SK-N-SH (cell line): Measurements from ENCODE around the gene ZNF544. TPM values are rescaled to one million over a fixed set of nuclear protein-coding genes. Genes with fewer than 3 reads are reported as not detected.
A peak's percentile ranks its signal among the peaks of the same experiment; 100 is the strongest.

Experiments
- CTCF ChIA-PET: fragments of 300-600, 350-600 bp; formaldehyde crosslinking; extraction: SDS; loops from one replicate; lab custom pipeline; 2021; lab: Yijun Ruan, JAX
- POLR2A ChIA-PET: fragments of 350-600 bp; sonication (Branson Sonifier 250); formaldehyde crosslinking; extraction: SDS; loops from one replicate; lab custom pipeline; 2020; ENCODE audit warnings: antibody characterized with exemption, inconsistent platforms; lab: Yijun Ruan, JAX
- DNase-seq: peaks from one replicate; pipeline ENCODE4 v3.0.0; 2012
- H2AFZ ChIP-seq: fragments of 200-600 bp; sonication (generic); 2 replicates; pipeline ENCODE4 v1.8.1; 2016; ENCODE audit warnings: antibody characterized with exemption, mild to moderate bottlenecking, low read depth
- H3F3A ChIP-seq: fragments of 200-600 bp; sonication (generic); replicated peaks from 2 replicates; pipeline ENCODE3; 2016; ENCODE audit warnings: antibody characterized with exemption, mild to moderate bottlenecking; ENCODE audit not compliant: insufficient read depth
- H3K27ac ChIP-seq, 2 experiments: fragments of 200-500 bp in 1 of 2; fragments of 200-600 bp in 1 of 2; sonication (Bioruptor generic) in 1 of 2; sonication (generic), shearing (Covaris generic) in 1 of 2; 2 replicates each; pipeline versions ENCODE4 v1.5.1 to v1.6.1; 2014 to 2016; ENCODE audit warnings: low read depth in 2 of 2, inconsistent platforms in 1 of 2, low read length in 1 of 2, mild to moderate bottlenecking in 1 of 2, mixed read lengths in 1 of 2
- H3K27me3 ChIP-seq: fragments of 200-600 bp; sonication (generic), shearing (Covaris generic); 2 replicates; pipeline ENCODE4 v1.6.1; 2016; ENCODE audit warnings: mixed run types; ENCODE audit not compliant: insufficient read depth
- H3K36me3 ChIP-seq, 2 experiments: fragments of 200-500 bp in 1 of 2; fragments of 200-600 bp in 1 of 2; sonication (Bioruptor generic) in 1 of 2; sonication (generic) in 1 of 2; replicated peaks in 1 of 2; 2 replicates each; pipeline versions ENCODE3 to v1.5.1; 2014 to 2016; ENCODE audit warnings: low read length in 1 of 2, mild to moderate bottlenecking in 1 of 2; ENCODE audit not compliant: insufficient read depth in 2 of 2, control insufficient read depth in 1 of 2
- H3K4me1 ChIP-seq, 2 experiments: fragments of 200-500 bp in 1 of 2; fragments of 200-600 bp in 1 of 2; sonication (Bioruptor generic) in 1 of 2; sonication (generic), shearing (Covaris generic) in 1 of 2; 2 replicates each; pipeline versions ENCODE4 v1.5.1 to v1.6.1; 2014 to 2016; ENCODE audit warnings: low read depth in 1 of 2, low read length in 1 of 2, mixed run types in 1 of 2; ENCODE audit not compliant: insufficient read depth in 2 of 2, control insufficient read depth in 1 of 2
- H3K4me2 ChIP-seq: fragments of 200-600 bp; sonication (generic), shearing (Covaris generic); 2 replicates; pipeline ENCODE4 v1.6.1; 2017; ENCODE audit warnings: mixed run types
- H3K4me3 ChIP-seq, 2 experiments: fragments of 200-500 bp in 1 of 2; fragments of 200-600 bp in 1 of 2; sonication (Bioruptor generic) in 1 of 2; sonication (generic), shearing (Covaris generic) in 1 of 2; 2 replicates each; pipeline versions ENCODE4 v1.5.1 to v1.8.1; 2014 to 2016; ENCODE audit warnings: low read depth in 2 of 2, inconsistent platforms in 1 of 2, low read length in 1 of 2, mild to moderate bottlenecking in 1 of 2, mixed read lengths in 1 of 2, moderate library complexity in 1 of 2
- H3K79me2 ChIP-seq: fragments of 200-600 bp; sonication (generic); 2 replicates; pipeline ENCODE4 v1.8.1; 2017; ENCODE audit warnings: mild to moderate bottlenecking; ENCODE audit not compliant: insufficient read depth
- H3K9ac ChIP-seq: fragments of 200-600 bp; sonication (generic); 2 replicates; pipeline ENCODE4 v1.6.1; 2017; ENCODE audit warnings: mixed run types
- H3K9me2 ChIP-seq: fragments of 200-600 bp; sonication (generic); 2 replicates; pipeline ENCODE4 v1.6.1; 2017; ENCODE audit warnings: mixed run types
- H3K9me3 ChIP-seq: fragments of 200-600 bp; sonication (generic); 2 replicates; pipeline ENCODE4 v1.6.1; 2017; ENCODE audit warnings: mixed run types, mild to moderate bottlenecking, moderate library complexity
- H4K20me1 ChIP-seq: fragments of 200-600 bp; sonication (generic); 2 replicates; pipeline ENCODE4 v1.6.1; 2017; ENCODE audit warnings: mild to moderate bottlenecking, mixed run types; ENCODE audit not compliant: insufficient read depth
- CHD2 ChIP-seq: fragments of 150-350 bp; IDR thresholded peaks from 2 replicates; pipeline ENCODE4 v1.6.1; 2018; ENCODE audit warnings: low read length; ENCODE audit not compliant: partially characterized antibody
- EZH2phosphoT487 ChIP-seq: fragments of 200-600 bp; sonication (generic); IDR thresholded peaks from 2 replicates; pipeline ENCODE4 v1.6.1; 2017; ENCODE audit warnings: low read depth, mixed run types, mild to moderate bottlenecking, antibody characterized with exemption, moderate library complexity, borderline replicate concordance
- FOXJ3 ChIP-seq: sonication (generic); formaldehyde crosslinking; IDR thresholded peaks from 2 replicates; pipeline ENCODE4 v1.5.1; 2020; ENCODE audit warnings: mild to moderate bottlenecking, missing genetic modification reagents
- GATA2 ChIP-seq: sonication (generic); formaldehyde crosslinking; IDR thresholded peaks from 2 replicates; pipeline ENCODE4 v1.5.0; 2020; ENCODE audit warnings: mild to moderate bottlenecking, missing genetic modification reagents
- JUND ChIP-seq: IDR thresholded peaks from 2 replicates; pipeline ENCODE4 v1.4.0; 2012
- MAX ChIP-seq: IDR thresholded peaks from 2 replicates; pipeline ENCODE4 v1.4.0; 2012; ENCODE audit warnings: low read depth
- MXI1 ChIP-seq: IDR thresholded peaks from 2 replicates; pipeline ENCODE4 v1.6.1; 2012; ENCODE audit warnings: mild to moderate bottlenecking, low read depth, low read length, improper control_type of control experiment
- NFIC ChIP-seq: IDR thresholded peaks from 2 replicates; pipeline ENCODE4 v1.4.0; 2012; ENCODE audit warnings: borderline replicate concordance
- NRF1 ChIP-seq: IDR thresholded peaks from 2 replicates; pipeline ENCODE4 v1.6.1; 2012; ENCODE audit warnings: low read depth, mild to moderate bottlenecking, low read length
- POLR2AphosphoS5 ChIP-seq: IDR thresholded peaks from 2 replicates; pipeline ENCODE4 v1.6.1; 2012; ENCODE audit warnings: low read depth, low read length
- RAD21 ChIP-seq: IDR thresholded peaks from 2 replicates; pipeline ENCODE4 v1.6.1; 2012; ENCODE audit warnings: mild to moderate bottlenecking, low read length
- RCOR1 ChIP-seq: fragments of 150-350 bp; IDR thresholded peaks from 2 replicates; pipeline ENCODE4 v1.6.1; 2017; ENCODE audit warnings: antibody characterized with exemption, low read length
- REST ChIP-seq: IDR thresholded peaks from 2 replicates; pipeline ENCODE4 v1.6.1; 2012; ENCODE audit warnings: mild to moderate bottlenecking, low read depth, low read length, moderate library complexity
- TCF12 ChIP-seq: IDR thresholded peaks from 2 replicates; pipeline ENCODE4 v1.4.0; 2012
- USF1 ChIP-seq: IDR thresholded peaks from 2 replicates; pipeline ENCODE4 v1.4.0; 2012; ENCODE audit warnings: low read depth, borderline replicate concordance
- YY1 ChIP-seq: IDR thresholded peaks from 2 replicates; pipeline ENCODE4 v1.4.0; 2012; ENCODE audit warnings: low read depth, mild to moderate bottlenecking
- WGBS: methylation state at CpG from one replicate; pipeline ENCODE4 v1.1.6; 2017; ENCODE audit warnings: low lambda C conversion rate; 5-methylcytosine and 5-hydroxymethylcytosine counted together
- polyA plus RNA-seq, 3 experiments: library from polyadenylated mRNA; depleted of rRNA; stranded (reverse); fragments of >200 nt; gene quantifications; 2 replicates each; pipeline ENCODE4 v1.2.3, GENCODE V29; 2012

The ZNF544 gene
- polyA plus RNA-seq, 1 of the 3 experiments (the other 2 are of a cell fraction): 0.89 TPM

- H3K36me3 ChIP-seq: peaks cover 3 to 28% of the 10 kb centered on the region in 2 experiments
- H3K27me3 ChIP-seq: no peaks in the 10 kb centered on the region
- no peaks in the 10 kb centered on the region for H3K9me2 ChIP-seq
- peaks cover 9% of the 10 kb centered on the region for H3F3A ChIP-seq
- H3K4me2 ChIP-seq: peak overlapping the region; percentile 90
- POLR2A ChIA-PET: interaction anchor here (0.6 to 2.0 kb wide), 3 partner anchors 9 to 47 kb away, joined by 3 to 8 read pairs (median 3); partner anchors contain the start of gene ZSCAN22
- peak overlapping the region; percentile 98 for H2AFZ ChIP-seq
- peak overlapping the region; percentile 81 to 83 for H3K4me3 ChIP-seq
- peak overlapping the region; percentile 87 for H3K9ac ChIP-seq
- DNase-seq: peak; percentile 89
- H3K27ac ChIP-seq: peak overlapping the region; percentile 67 to 93
- TF ChIP-seq RCOR1: no peak; the same call in 1 of the 2 replicates
- TF ChIP-seq NFIC: peak; percentile 57
- 0 out of 2 replicates have a peak, but pooled peaks have one; percentile 14 for TF ChIP-seq FOXJ3 (CRISPR knock-in tag)
- TF ChIP-seq RAD21: no peak
- no peak for TF ChIP-seq GATA2 (CRISPR knock-in tag)
- TF ChIP-seq MXI1: peak; percentile 74
- no peak for TF ChIP-seq TCF12
- no peak for TF ChIP-seq USF1
- peak; percentile 47 for TF ChIP-seq CHD2
- TF ChIP-seq EZH2phosphoT487: no peak
- no peak for TF ChIP-seq REST
- TF ChIP-seq MAX: peak; percentile 68
- TF ChIP-seq YY1: no peak
- no peak for TF ChIP-seq JUND
- TF ChIP-seq NRF1: peak; percentile 68
- 0 out of 2 replicates have a peak, but pooled peaks have one; percentile 1 for TF ChIP-seq POLR2AphosphoS5
- CTCF ChIA-PET: no interaction called here
- H3K4me1 ChIP-seq: peaks cover 5 to 7% of the 10 kb centered on the region in 2 experiments; a peak in 1 of 4 replicates
- H4K20me1 ChIP-seq: no peaks in the 10 kb centered on the region
- H3K9me3 ChIP-seq: peaks cover 13% of the 10 kb centered on the region; the same call in 1 of the 2 replicates
- 32% methylated on average over 9 of the region's 60 CpGs for WGBS
- peaks cover 63% of the 10 kb centered on the region for H3K79me2 ChIP-seq
Observed at GRCh38 chr19:58279042-58279924, 50.6 kb downstream of the ZNF544 start.
